ENCODE data around the gene AREG.

Gene AREG

DNA sequence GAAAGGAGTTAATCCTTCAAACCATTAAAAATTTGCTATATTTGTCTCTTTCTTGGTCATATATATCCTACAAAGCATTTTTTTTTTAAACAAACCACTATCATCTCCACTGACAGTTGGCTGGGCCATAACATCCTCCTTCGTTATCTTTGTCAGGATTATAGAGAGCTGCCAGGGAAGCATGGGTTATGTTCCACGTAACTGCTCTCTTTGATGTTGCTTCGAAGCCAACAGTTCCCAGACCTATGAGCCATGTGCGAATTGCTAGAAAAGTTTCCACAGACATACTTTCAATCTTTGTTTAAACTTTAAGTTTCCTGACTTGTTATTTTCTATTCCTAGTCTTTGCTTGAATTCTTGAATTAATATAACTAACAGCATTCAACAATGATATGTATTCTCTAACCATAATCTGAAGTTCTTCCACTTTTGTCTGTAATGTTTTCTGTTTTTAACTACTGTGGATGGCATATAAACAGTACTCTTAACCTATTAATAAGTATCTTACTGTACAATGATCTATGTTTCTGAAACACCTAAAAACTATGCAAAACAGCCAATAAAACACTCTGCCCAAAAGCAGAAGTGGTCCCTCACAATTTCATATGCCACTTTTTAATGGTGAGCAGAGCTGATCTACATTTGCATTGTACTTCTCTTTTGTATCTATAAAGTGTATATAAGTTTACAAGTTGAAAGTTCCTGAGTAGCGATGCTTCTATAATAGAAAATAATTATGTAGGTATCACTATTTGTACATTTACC lies 42.1 kb upstream of the AREG start:
- H3K4me3 ChIP-seq (ENCODE audit: low read depth, low read length), result no peak overlapping the region
- TF ChIP-seq, protein P1, sequence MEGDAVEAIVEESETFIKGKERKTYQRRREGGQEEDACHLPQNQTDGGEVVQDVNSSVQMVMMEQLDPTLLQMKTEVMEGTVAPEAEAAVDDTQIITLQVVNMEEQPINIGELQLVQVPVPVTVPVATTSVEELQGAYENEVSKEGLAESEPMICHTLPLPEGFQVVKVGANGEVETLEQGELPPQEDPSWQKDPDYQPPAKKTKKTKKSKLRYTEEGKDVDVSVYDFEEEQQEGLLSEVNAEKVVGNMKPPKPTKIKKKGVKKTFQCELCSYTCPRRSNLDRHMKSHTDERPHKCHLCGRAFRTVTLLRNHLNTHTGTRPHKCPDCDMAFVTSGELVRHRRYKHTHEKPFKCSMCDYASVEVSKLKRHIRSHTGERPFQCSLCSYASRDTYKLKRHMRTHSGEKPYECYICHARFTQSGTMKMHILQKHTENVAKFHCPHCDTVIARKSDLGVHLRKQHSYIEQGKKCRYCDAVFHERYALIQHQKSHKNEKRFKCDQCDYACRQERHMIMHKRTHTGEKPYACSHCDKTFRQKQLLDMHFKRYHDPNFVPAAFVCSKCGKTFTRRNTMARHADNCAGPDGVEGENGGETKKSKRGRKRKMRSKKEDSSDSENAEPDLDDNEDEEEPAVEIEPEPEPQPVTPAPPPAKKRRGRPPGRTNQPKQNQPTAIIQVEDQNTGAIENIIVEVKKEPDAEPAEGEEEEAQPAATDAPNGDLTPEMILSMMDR (IDR thresholded peaks at IDR 0.05; ENCODE audit: low read depth, low read length), result no peak
- TF ChIP-seq POLR2A (IDR thresholded peaks at IDR 0.05; ENCODE audit: extremely low read depth, insufficient read length), result no peak
- TF ChIP-seq MYC (IDR thresholded peaks at IDR 0.05; ENCODE audit: low read depth, low read length), result no peak
- TF ChIP-seq, protein P2, sequence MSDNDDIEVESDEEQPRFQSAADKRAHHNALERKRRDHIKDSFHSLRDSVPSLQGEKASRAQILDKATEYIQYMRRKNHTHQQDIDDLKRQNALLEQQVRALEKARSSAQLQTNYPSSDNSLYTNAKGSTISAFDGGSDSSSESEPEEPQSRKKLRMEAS (IDR thresholded peaks at IDR 0.05; ENCODE audit: low read depth, low read length), result no peak
- no peak for DNase-seq (ENCODE audit: low read depth)

DNA sequence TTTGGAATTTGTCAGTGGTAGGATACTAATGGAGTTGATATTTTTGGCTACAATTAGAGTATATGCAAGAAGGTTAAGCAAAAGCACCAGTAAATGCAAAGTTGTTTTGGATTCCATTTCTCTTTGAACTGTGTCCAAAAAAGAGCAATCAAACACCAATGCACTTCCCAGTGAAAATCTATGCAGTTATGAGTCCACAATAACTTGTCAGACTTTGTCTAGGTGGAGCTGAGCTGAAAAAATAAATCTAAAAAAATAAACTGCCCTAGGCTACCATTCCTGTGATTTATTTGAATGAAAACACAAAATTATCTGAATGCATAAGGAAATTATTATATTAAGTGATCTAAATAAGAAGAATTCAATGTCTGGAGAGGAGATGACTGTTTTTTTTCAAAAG lies 37.0 kb upstream of the AREG start:
- no peak for TF ChIP-seq MYC (IDR thresholded peaks at IDR 0.05; ENCODE audit: low read depth, low read length)
- DNase-seq (ENCODE audit: low read depth), result no peak
- no peak overlapping the region for H3K4me3 ChIP-seq (ENCODE audit: low read depth, low read length)

DNA sequence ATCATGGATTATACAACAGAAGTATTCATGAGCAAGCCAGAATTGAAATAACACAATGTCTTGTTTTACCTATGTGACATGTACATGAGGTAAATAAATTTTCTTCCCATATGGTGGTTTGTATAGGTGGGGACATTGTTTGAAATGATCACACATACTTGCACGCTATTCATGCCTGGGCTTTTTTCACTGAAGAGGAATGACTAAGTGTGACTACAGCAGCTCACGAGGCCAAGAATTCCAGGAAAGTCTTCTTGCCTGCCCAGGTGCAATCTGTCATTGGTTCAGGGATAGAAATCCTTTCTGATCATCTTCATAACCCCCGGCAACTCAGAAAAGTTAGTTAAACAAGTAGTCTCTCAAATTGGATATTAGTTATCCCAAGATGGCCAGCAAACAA lies 36.3 kb upstream of the AREG start:
- no peak for DNase-seq (ENCODE audit: low read depth)
- no peak overlapping the region for H3K4me3 ChIP-seq (ENCODE audit: low read depth, low read length)
- TF ChIP-seq, protein P2 (IDR thresholded peaks at IDR 0.05; ENCODE audit: low read depth, low read length), result no peak
- TF ChIP-seq, protein P1 (IDR thresholded peaks at IDR 0.05; ENCODE audit: low read depth, low read length), result no peak
- TF ChIP-seq POLR2A (IDR thresholded peaks at IDR 0.05; ENCODE audit: extremely low read depth, insufficient read length) (no peak), MYC (IDR thresholded peaks at IDR 0.05; ENCODE audit: low read depth, low read length) (no peak)

DNA sequence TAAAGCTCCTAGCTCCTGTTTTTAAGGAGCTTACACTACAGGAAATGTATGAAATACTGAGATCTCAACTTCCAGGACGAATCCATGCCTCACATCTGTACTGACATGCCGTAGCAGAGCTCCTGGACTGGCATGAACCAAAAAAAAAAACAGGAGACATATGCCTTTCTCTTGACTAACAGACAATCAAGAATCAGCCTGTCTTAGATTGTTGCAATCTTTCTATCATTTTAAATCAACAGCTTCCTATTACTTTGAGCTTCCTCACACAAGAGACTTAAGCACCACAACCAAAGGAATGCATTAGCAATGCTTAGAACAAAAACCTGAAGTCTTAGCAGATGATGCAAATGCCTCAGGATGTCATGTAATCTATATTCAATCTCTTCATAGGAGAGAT lies 34.7 kb upstream of the AREG start:
- no peak for DNase-seq (ENCODE audit: low read depth)
- H3K4me3 ChIP-seq (ENCODE audit: low read depth, low read length), result no peak overlapping the region
- TF ChIP-seq MYC (IDR thresholded peaks at IDR 0.05; ENCODE audit: low read depth, low read length) (no peak), POLR2A (IDR thresholded peaks at IDR 0.05; ENCODE audit: extremely low read depth, insufficient read length) (no peak)
- TF ChIP-seq, protein P1 (IDR thresholded peaks at IDR 0.05; ENCODE audit: low read depth, low read length), result no peak
- TF ChIP-seq, protein P2 (IDR thresholded peaks at IDR 0.05; ENCODE audit: low read depth, low read length), result no peak

DNA sequence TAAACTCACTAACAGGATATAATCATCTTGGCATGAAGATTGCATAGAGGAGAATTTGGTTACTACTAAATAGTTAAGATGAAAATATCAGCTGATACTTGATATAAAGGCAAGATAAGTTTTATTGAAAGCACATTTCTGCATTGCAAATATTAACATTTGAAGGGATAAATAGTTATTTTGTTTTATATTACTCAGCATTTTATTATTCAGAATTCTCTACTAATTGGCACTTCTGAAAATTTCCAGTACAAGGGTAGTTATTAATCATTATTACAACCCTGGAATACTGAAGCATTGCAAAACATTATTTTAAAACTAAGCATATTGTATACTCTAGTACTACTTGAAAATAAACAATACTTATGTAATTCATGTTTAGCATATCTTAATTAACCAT lies 32.7 kb upstream of the AREG start:
- TF ChIP-seq, protein P2 (IDR thresholded peaks at IDR 0.05; ENCODE audit: low read depth, low read length), result no peak
- no peak for TF ChIP-seq MYC (IDR thresholded peaks at IDR 0.05; ENCODE audit: low read depth, low read length)
- no peak for TF ChIP-seq POLR2A (IDR thresholded peaks at IDR 0.05; ENCODE audit: extremely low read depth, insufficient read length)
- TF ChIP-seq, protein P1 (IDR thresholded peaks at IDR 0.05; ENCODE audit: low read depth, low read length), result no peak
- no peak overlapping the region for H3K4me3 ChIP-seq (ENCODE audit: low read depth, low read length)

DNA sequence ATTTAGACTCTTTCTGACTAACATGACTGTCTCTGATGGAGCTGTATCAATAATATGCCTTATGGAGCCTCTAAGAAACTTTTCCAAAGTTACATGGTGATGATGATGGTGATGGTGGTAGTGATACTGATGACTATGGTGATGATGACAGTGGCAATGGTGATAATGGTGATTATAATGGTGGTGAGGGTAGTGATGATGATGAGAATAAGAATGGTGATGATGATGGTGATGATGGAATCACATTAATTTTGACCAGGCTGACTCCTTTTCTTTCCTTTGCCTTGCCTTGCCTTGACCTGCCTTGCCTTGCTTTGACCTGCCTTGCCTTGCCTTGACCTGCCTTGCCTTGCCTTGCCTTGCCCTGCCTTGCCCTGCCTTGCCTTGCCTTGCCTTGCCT lies 31.7 kb upstream of the AREG start:
- TF ChIP-seq, protein P2 (IDR thresholded peaks at IDR 0.05; ENCODE audit: low read depth, low read length), result no peak
- TF ChIP-seq POLR2A (IDR thresholded peaks at IDR 0.05; ENCODE audit: extremely low read depth, insufficient read length) (no peak), MYC (IDR thresholded peaks at IDR 0.05; ENCODE audit: low read depth, low read length) (no peak)
- TF ChIP-seq, protein P1 (IDR thresholded peaks at IDR 0.05; ENCODE audit: low read depth, low read length), result no peak
- DNase-seq (ENCODE audit: low read depth), result no peak
- no peak overlapping the region for H3K4me3 ChIP-seq (ENCODE audit: low read depth, low read length)

More for the DNA sequence above, 32.7 kb upstream of the AREG start:
- DNase-seq (ENCODE audit: low read depth), result no peak

Measured in NB4 (cell line).